H1 (cell line): ENCODE data around the gene RELN. TPM values are rescaled to one million over a fixed set of nuclear protein-coding genes. Genes with fewer than 3 reads are reported as not detected.

Source experiments
- CTCF ChIA-PET: fragments of 300-600 bp; sonication (Branson Sonifier 250); formaldehyde crosslinking; loops from one replicate; lab custom pipeline; 2021; ENCODE audit not compliant: partially characterized antibody; lab: Charles Lee
- POLR2A ChIA-PET: fragments of 300-600 bp; sonication (Branson Sonifier 250); formaldehyde crosslinking; loops from one replicate; lab custom pipeline; 2021; ENCODE audit warnings: inconsistent platforms; ENCODE audit not compliant: partially characterized antibody; lab: Charles Lee
- DNase-seq, 2 experiments: peaks; one replicate each; pipeline versions ENCODE4 v3.0.0 to v3.0.0-alpha.2; 2010 to 2022; ENCODE audit warnings: low spot score in 2 of 2, low read depth in 1 of 2, mixed read lengths in 1 of 2
- FAIRE-seq: peaks from 2 replicates; lab custom pipeline; 2011; peaks lifted over from hg19 to GRCh38; lab: Jason Lieb, UNC
- H2AFZ ChIP-seq: 2 replicates; pipeline ENCODE4 v1.8.1; 2012; ENCODE audit warnings: low read length, inconsistent platforms
- H2AK5ac ChIP-seq: 2 replicates; pipeline ENCODE4 v1.6.1; 2013; ENCODE audit warnings: low read depth, low read length
- H2BK120ac ChIP-seq: replicated peaks from 2 replicates; pipeline ENCODE3; 2013; ENCODE audit warnings: low read depth, low read length, inconsistent platforms
- H2BK12ac ChIP-seq: 2 replicates; pipeline ENCODE4 v1.6.1; 2013; ENCODE audit warnings: low read depth, low read length
- H2BK15ac ChIP-seq: 2 replicates; pipeline ENCODE4 v1.6.1; 2013; ENCODE audit warnings: low read length
- H2BK20ac ChIP-seq: 2 replicates; pipeline ENCODE4 v1.6.1; 2013; ENCODE audit warnings: low read length
- H2BK5ac ChIP-seq: 2 replicates; pipeline ENCODE4 v1.6.1; 2013; ENCODE audit warnings: low read depth, low read length
- H3K14ac ChIP-seq: 2 replicates; pipeline ENCODE4 v1.6.1; 2013; ENCODE audit warnings: inconsistent platforms; ENCODE audit not compliant: insufficient read length
- H3K18ac ChIP-seq: 2 replicates; pipeline ENCODE4 v1.6.1; 2013; ENCODE audit warnings: low read length; ENCODE audit errors: extremely low read depth
- H3K23ac ChIP-seq: 2 replicates; pipeline ENCODE4 v1.6.1; 2013; ENCODE audit warnings: inconsistent platforms; ENCODE audit not compliant: insufficient read length
- H3K23me2 ChIP-seq: 2 replicates; pipeline ENCODE4 v1.6.1; 2013; ENCODE audit warnings: low read depth, low read length
- H3K27ac ChIP-seq: 2 replicates; pipeline ENCODE4 v1.6.1; 2011; ENCODE audit warnings: low read depth, low read length, inconsistent platforms
- H3K27me3 ChIP-seq, 4 experiments: replicated peaks in 1 of 4; 1 replicate in 1 of 4; 2 replicates in 3 of 4; pipeline versions ENCODE4 v1.6.1 to v1.8.1; 2011 to 2013; ENCODE audit warnings: low read length in 3 of 4, mild to moderate bottlenecking in 3 of 4, inconsistent platforms in 2 of 4, mixed read lengths in 2 of 4, moderate library complexity in 1 of 4; ENCODE audit not compliant: control insufficient read depth in 3 of 4, insufficient read depth in 3 of 4; ENCODE audit errors: extremely low read depth in 1 of 4
- H3K36me3 ChIP-seq, 4 experiments: 2 replicates each; pipeline versions ENCODE4 v1.6.1 to v1.8.1; 2011 to 2013; ENCODE audit warnings: mild to moderate bottlenecking in 4 of 4, low read length in 3 of 4, moderate library complexity in 2 of 4, control low read depth in 1 of 4, inconsistent platforms in 1 of 4; ENCODE audit not compliant: insufficient read depth in 4 of 4, control insufficient read depth in 2 of 4
- H3K4ac ChIP-seq: replicated peaks from 2 replicates; pipeline ENCODE3; 2013; ENCODE audit warnings: low read length, low read depth, mixed read lengths, inconsistent platforms; ENCODE audit not compliant: insufficient read length
- H3K4me1 ChIP-seq, 4 experiments: replicated peaks in 1 of 4; 1 replicate in 1 of 4; 2 replicates in 3 of 4; pipeline versions ENCODE4 v1.6.1 to v1.8.1; 2011 to 2013; ENCODE audit warnings: low read length in 3 of 4, inconsistent platforms in 2 of 4, mixed read lengths in 1 of 4; ENCODE audit not compliant: insufficient read depth in 4 of 4, control insufficient read depth in 3 of 4
- H3K4me2 ChIP-seq, 2 experiments: 2 replicates each; pipeline versions ENCODE4 v1.6.1 to v1.8.1; 2011 to 2013; ENCODE audit warnings: low read depth in 2 of 2, low read length in 2 of 2, control low read depth in 1 of 2, inconsistent platforms in 1 of 2, mild to moderate bottlenecking in 1 of 2; ENCODE audit not compliant: insufficient read depth in 1 of 2
- H3K4me3 ChIP-seq, 4 experiments: fragments of 200-600, 300-600 bp in 1 of 4; sonication (generic), shearing (Covaris generic), sonication (Bioruptor Twin) in 1 of 4; 2 replicates each; pipeline versions ENCODE4 v1.5.1 to v1.8.1; 2011 to 2016; ENCODE audit warnings: low read length in 4 of 4, low read depth in 3 of 4, control low read depth in 2 of 4, inconsistent platforms in 2 of 4, mild to moderate bottlenecking in 2 of 4, mixed read lengths in 1 of 4, moderate library complexity in 1 of 4; ENCODE audit not compliant: insufficient read depth in 2 of 4; ENCODE audit errors: extremely low read depth in 1 of 4
- H3K56ac ChIP-seq: replicated peaks from 2 replicates; pipeline ENCODE3; 2013; ENCODE audit warnings: low read depth, mild to moderate bottlenecking, mixed read lengths, low read length, inconsistent platforms; ENCODE audit not compliant: insufficient read length
- H3K79me1 ChIP-seq: 2 replicates; pipeline ENCODE4 v1.6.1; 2013; ENCODE audit warnings: low read depth, low read length, control low read depth
- H3K79me2 ChIP-seq, 2 experiments: 2 replicates each; pipeline versions ENCODE4 v1.6.1 to v1.8.1; 2012 to 2013; ENCODE audit warnings: low read length in 2 of 2, mild to moderate bottlenecking in 2 of 2, inconsistent platforms in 1 of 2; ENCODE audit not compliant: insufficient read depth in 2 of 2, control insufficient read depth in 1 of 2
- H3K9ac ChIP-seq, 4 experiments: replicated peaks in 1 of 4; 1 replicate in 1 of 4; 2 replicates in 3 of 4; pipeline versions ENCODE4 v1.6.1 to v1.8.1; 2011 to 2013; ENCODE audit warnings: low read depth in 3 of 4, low read length in 3 of 4, control low read depth in 2 of 4, mild to moderate bottlenecking in 2 of 4, moderate library complexity in 2 of 4, inconsistent platforms in 1 of 4; ENCODE audit errors: extremely low read depth in 1 of 4
- H3K9me3 ChIP-seq, 2 experiments: 2 replicates each; pipeline versions ENCODE4 v1.6.1 to v1.8.1; 2012 to 2013; ENCODE audit warnings: mild to moderate bottlenecking in 2 of 2, moderate library complexity in 2 of 2, control low read depth in 1 of 2, inconsistent platforms in 1 of 2, low read depth in 1 of 2, low read length in 1 of 2, mixed read lengths in 1 of 2; ENCODE audit not compliant: insufficient read depth in 2 of 2
- H4K20me1 ChIP-seq, 2 experiments: replicated peaks in 1 of 2; 2 replicates each; pipeline versions ENCODE3 to v1.8.1; 2011 to 2013; ENCODE audit warnings: inconsistent platforms in 2 of 2, low read length in 2 of 2, mild to moderate bottlenecking in 1 of 2; ENCODE audit not compliant: insufficient read depth in 2 of 2, control insufficient read depth in 1 of 2
- H4K5ac ChIP-seq: 2 replicates; pipeline ENCODE4 v1.6.1; 2013; ENCODE audit warnings: low read length, low read depth, mixed read lengths, inconsistent platforms; ENCODE audit not compliant: insufficient read length
- H4K8ac ChIP-seq: 2 replicates; pipeline ENCODE4 v1.8.0; 2013; ENCODE audit warnings: mild to moderate bottlenecking, moderate library complexity, low read length, inconsistent platforms; ENCODE audit not compliant: insufficient read depth; ENCODE audit errors: extremely low read depth
- H4K91ac ChIP-seq: replicated peaks from 2 replicates; pipeline ENCODE3; 2013; ENCODE audit warnings: low read length, mixed read lengths, inconsistent platforms; ENCODE audit not compliant: insufficient read length
- ATF2 ChIP-seq: IDR thresholded peaks from 2 replicates; pipeline ENCODE4 v1.6.1; 2012; ENCODE audit warnings: low read length, inconsistent platforms
- CBX5 ChIP-seq: fragments of 300-800, 300-1000 bp; sonication (generic); IDR thresholded peaks from 2 replicates; pipeline ENCODE4 v1.7.1; 2016; ENCODE audit warnings: antibody characterized with exemption, low read length, low read depth
- WGBS, 2 experiments: shearing (Covaris generic) in 1 of 2; methylation state at CpG; one replicate each; pipeline versions ENCODE4 v1.1.6 to v1.1.7; 2013 to 2015; ENCODE audit warnings: low lambda C conversion rate in 2 of 2, mixed read lengths in 2 of 2, inconsistent platforms in 1 of 2, low coverage in 1 of 2, missing lambda C conversion rate in 1 of 2; ENCODE audit not compliant: insufficient replicate concordance in 2 of 2, insufficient coverage in 1 of 2, insufficient read length in 1 of 2; ENCODE audit errors: extremely low coverage in 1 of 2, missing lambda C conversion rate in 1 of 2; 5-methylcytosine and 5-hydroxymethylcytosine counted together
- polyA plus RNA-seq, 7 experiments: library from polyadenylated mRNA; depleted of rRNA in 3 of 7; stranded (reverse) in 5 of 7; unstranded in 2 of 7; fragments of >200 nt in 5 of 7; fragments of 200-250 nt in 2 of 7; gene quantifications; 1 replicate in 5 of 7; 2 replicates in 1 of 7; 4 replicates in 1 of 7; pipeline versions ENCODE4 v1.2.1 to v1.2.3, GENCODE V29; 2011 to 2013; ENCODE audit warnings: missing spikeins in 2 of 7, mixed read lengths in 2 of 7
- total RNA-seq: library from RNA; stranded (reverse); fragmentation: NEBNext Ultra II Directional; extraction: Animal tissue kit (Norgen Biotek cat#: 25700); gene quantifications from 2 replicates; pipeline ENCODE4 v1.2.1, GENCODE V29; 2021

The RELN gene
- total and polyA plus RNA-seq, 2 of the 8 experiments (the other 6 are each of a cell fraction or from before 2014, with no cell fraction given) = 0.03 to 0.07 TPM

- no peaks in the 10 kb centered on the region for H3K4me1 ChIP-seq
- no peak overlapping the region for H3K18ac ChIP-seq
- no peak for DNase-seq
- H3K36me3 ChIP-seq = no peaks in the 10 kb centered on the region
- H3K9ac ChIP-seq = no peak overlapping the region
- no peaks in the 10 kb centered on the region for H3K9me3 ChIP-seq
- H3K4ac ChIP-seq = no peak overlapping the region
- no peak overlapping the region for H3K4me3 ChIP-seq
- WGBS, 2 experiments = 96% methylated on average over 6 of the region's 6 CpGs; no CpG with 5 or more reads in 1 of the 2 experiments
- H2BK12ac ChIP-seq = no peak overlapping the region
- no peak overlapping the region for H3K56ac ChIP-seq
- no peaks in the 10 kb centered on the region for H4K20me1 ChIP-seq
- no peak overlapping the region for H4K8ac ChIP-seq
- no peaks in the 10 kb centered on the region for H3K23me2 ChIP-seq
- H3K79me1 ChIP-seq = no peaks in the 10 kb centered on the region
- H3K14ac ChIP-seq = no peak overlapping the region
- no peak overlapping the region for H2AK5ac ChIP-seq
- no peak overlapping the region for H2BK20ac ChIP-seq
- H4K5ac ChIP-seq = no peak overlapping the region
- H3K23ac ChIP-seq = no peak overlapping the region
- H3K4me2 ChIP-seq = no peak overlapping the region
- H2BK120ac ChIP-seq = no peak overlapping the region
- POLR2A ChIA-PET = no interaction called here
- H2BK5ac ChIP-seq = no peak overlapping the region
- FAIRE-seq = no peak
- H2BK15ac ChIP-seq = no peak overlapping the region
- no peak overlapping the region for H2AFZ ChIP-seq
- no peaks in the 10 kb centered on the region for H3K79me2 ChIP-seq
- TF ChIP-seq CBX5 = no peak
- TF ChIP-seq ATF2 = no peak
- no peak overlapping the region for H4K91ac ChIP-seq
- CTCF ChIA-PET = interaction anchor here (0.9 to 1.0 kb wide), 2 partner anchors 9 to 291 kb away, joined by 3 read pairs; no protein-coding TSS in a partner anchor
- H3K27ac ChIP-seq = no peak overlapping the region
- H3K27me3 ChIP-seq = no peaks in the 10 kb centered on the region
These were observed 48.8 kb downstream of the RELN start for GRCh38 chr7:103940382-103941268.
